Measurements from ENCODE around the gene CCDC157. TPM values are rescaled to one million over a fixed set of nuclear protein-coding genes. Genes with fewer than 3 reads are reported as not detected.

Gene CCDC157
- total and polyA plus RNA-seq, 10 of the 15 experiments (the other 5 are each of a cell fraction or from before 2014, with no cell fraction given) = 0.10 to 2.8 (median 1.2) TPM

GRCh38 chr22:30383061-30383460 is 26.3 kb downstream of the CCDC157 start:
- 52% methylated on average over 3 of the region's 3 CpGs for WGBS (ENCODE audit: insufficient coverage, insufficient replicate concordance, low lambda C conversion rate, missing lambda C conversion rate)
- Histone ChIP-seq H3K9me3 (replicated peaks; ENCODE audit: control insufficient read depth, insufficient read depth, low read length) (no peaks in the 10 kb centered on the region), H3K79me2 (ENCODE audit: control insufficient read depth, insufficient read depth, low read length) (no peaks in the 10 kb centered on the region), H3K4me3 (no peak overlapping the region), H2AFZ (ENCODE audit: control insufficient read depth, low read depth, low read length) (no peak overlapping the region), H3K36me3 (ENCODE audit: control insufficient read depth in 2 of 2, insufficient read depth in 2 of 2, low read length in 1 of 2) (no peaks in the 10 kb centered on the region), H3K27ac (ENCODE audit: control insufficient read depth, insufficient read depth) (no peak overlapping the region), H3K27me3 (replicated peaks in 1 of 2; ENCODE audit: control insufficient read depth in 2 of 2, insufficient read depth in 2 of 2, low read length in 1 of 2) (no peaks in the 10 kb centered on the region), H3K4me2 (ENCODE audit: control insufficient read depth, insufficient read depth) (no peak overlapping the region), H3K4me1 (ENCODE audit: control insufficient read depth, insufficient read depth, low read length) (peaks cover 4% of the 10 kb centered on the region; the same call in 1 of the 2 replicates), H4K20me1 (ENCODE audit: control insufficient read depth, insufficient read depth) (no peaks in the 10 kb centered on the region), H3K9ac (ENCODE audit: control insufficient read depth, insufficient read depth, low read length) (no peak overlapping the region)
- in situ Hi-C loops (cut with MboI) = no loop called here
- intact Hi-C loops (cut with micrococcal nuclease; ENCODE audit: unreplicated experiment) = no loop called here
- ATAC-seq = no peak
- CTCF ChIA-PET = interaction anchor here (1.0 to 14.9 kb wide), 3 partner anchors 9 to 120 kb away, joined by 3 to 436 read pairs (median 8); partner anchors contain the start of gene CASTOR1
- POLR2A ChIA-PET = no interaction called here
- FAIRE-seq = no peak
- RAD21 ChIA-PET (ENCODE audit: unreplicated experiment) = interaction anchor here (0.5 to 13.8 kb wide), 4 partner anchors 55 to 537 kb away, joined by 3 to 277 read pairs (median 3); partner anchors contain the start of gene CASTOR1
- BruUV-seq (replicated peaks) = no TSS peak
- no peak for TF ChIP-seq SMARCA5 (IDR thresholded peaks at IDR 0.05)
- no peak for TF ChIP-seq WRNIP1 (IDR thresholded peaks at IDR 0.05; ENCODE audit: borderline replicate concordance, low read depth, low read length)
- TF ChIP-seq SMAD1 (IDR thresholded peaks at IDR 0.05; ENCODE audit: low read depth, partially characterized antibody) = no peak
- TF ChIP-seq NR2C1 (IDR thresholded peaks at IDR 0.05) = no peak
- TF ChIP-seq SKIL (IDR thresholded peaks at IDR 0.05; ENCODE audit: low read depth, poor library complexity, severe bottlenecking) = no peak
- no peak for TF ChIP-seq BACH1 (IDR thresholded peaks at IDR 0.05; ENCODE audit: borderline replicate concordance)
- TF ChIP-seq HSF1 (IDR thresholded peaks at IDR 0.05; ENCODE audit: low read depth, low read length) = no peak
- no peak for TF ChIP-seq TCF7 (IDR thresholded peaks at IDR 0.05; ENCODE audit: borderline replicate concordance)
- TF ChIP-seq ESRRA (IDR thresholded peaks at IDR 0.05; ENCODE audit: low read length) = no peak
- TF ChIP-seq ZNF217 (IDR thresholded peaks at IDR 0.05) = no peak
- no peak for TF ChIP-seq ZNF384 (IDR thresholded peaks at IDR 0.05; ENCODE audit: borderline replicate concordance, low read depth, low read length)
- TF ChIP-seq CBFB (IDR thresholded peaks at IDR 0.05; ENCODE audit: low read depth) = no peak
- no peak for TF ChIP-seq TARDBP (IDR thresholded peaks at IDR 0.05; ENCODE audit: borderline replicate concordance)
- no peak for TF ChIP-seq CREM (IDR thresholded peaks at IDR 0.05; ENCODE audit: low read depth)
- TF ChIP-seq CREB1 (IDR thresholded peaks at IDR 0.05; ENCODE audit: low read depth) = no peak
- TF ChIP-seq CHD4 (IDR thresholded peaks at IDR 0.05) = no peak
- TF ChIP-seq ZSCAN29 (IDR thresholded peaks at IDR 0.05) = no peak
- TF ChIP-seq MLLT1 (IDR thresholded peaks at IDR 0.05) = no peak
- no peak for TF ChIP-seq PAX8 (IDR thresholded peaks at IDR 0.05)
- TF ChIP-seq DPF2 (IDR thresholded peaks at IDR 0.05) = no peak
- DNase-seq (ENCODE audit: low read depth, low spot score) = no peak
- SMC1A ChIA-PET (ENCODE audit: uncharacterized antibody, unreplicated experiment) = interaction anchor here (0.8 to 14.7 kb wide), 3 partner anchors 33 to 120 kb away, joined by 3 to 201 read pairs (median 3); partner anchors contain the start of gene CASTOR1
